ENCODE results near the gene PRKD1. TPM values are rescaled to one million over a fixed set of nuclear protein-coding genes. Genes with fewer than 3 reads are reported as not detected.

Gene PRKD1
- total RNA-seq, 1 experiment from 2014 or later: not detected

GRCh38 chr14:29755311-29756018 is 172.2 kb downstream of the PRKD1 start:
- no peaks in the 10 kb centered on the region for H3K9me2 ChIP-seq (ENCODE audit: insufficient read depth)
- H3K4me1 ChIP-seq (ENCODE audit: control insufficient read depth in 1 of 2, insufficient read depth in 2 of 2, low read length in 2 of 2): no peaks in the 10 kb centered on the region
- H4K20me1 ChIP-seq (ENCODE audit: insufficient read depth): no peaks in the 10 kb centered on the region
- no peak overlapping the region for H2AFZ ChIP-seq (ENCODE audit: low read depth, low read length, poor library complexity, severe bottlenecking)
- H3K79me2 ChIP-seq (ENCODE audit: insufficient read depth, low read length): no peaks in the 10 kb centered on the region
- H3K27me3 ChIP-seq (ENCODE audit: insufficient read depth, low read length): no peaks in the 10 kb centered on the region
- POLR2A ChIA-PET: no interaction called here
- TF ChIP-seq ATF3 (IDR thresholded peaks at IDR 0.05) (no peak), SP1 (IDR thresholded peaks at IDR 0.05; ENCODE audit: low read depth) (no peak), ZBTB33 (IDR thresholded peaks at IDR 0.05; ENCODE audit: extremely low read depth, insufficient replicate concordance, low read length) (no peak), JUND (IDR thresholded peaks at IDR 0.05) (no peak), EGR1 (IDR thresholded peaks at IDR 0.05; ENCODE audit: low read depth) (no peak), POLR2A (IDR thresholded peaks at IDR 0.05; ENCODE audit: borderline replicate concordance, extremely low read depth, insufficient read depth, insufficient read length) (no peak), CTCF (IDR thresholded peaks at IDR 0.05 in 2 of 3, conservative IDR thresholded peaks at IDR 0.05 in 1 of 3; ENCODE audit: borderline replicate concordance in 1 of 3, insufficient read depth in 1 of 3, low read depth in 2 of 3, low read length in 2 of 3) (no peak), SRF (IDR thresholded peaks at IDR 0.05; ENCODE audit: low read depth) (no peak)
- DNase-seq (ENCODE audit: low read depth, low spot score): no peak
- intact Hi-C loops (cut with micrococcal nuclease): no loop called here
- H3K9ac ChIP-seq (ENCODE audit: low read length): no peak overlapping the region
- RAD21 ChIA-PET (ENCODE audit: low non-redundant PET in 1 of 2, low total read pairs in 2 of 2, uncharacterized antibody in 2 of 2, unreplicated experiment in 2 of 2): no interaction called here
- H3K27ac ChIP-seq (ENCODE audit: low read depth, low read length): no peak overlapping the region
- H3K9me3 ChIP-seq (ENCODE audit: control insufficient read depth in 1 of 2, insufficient read depth in 1 of 2, low read depth in 1 of 2, low read length in 2 of 2): peaks cover 11 to 25% of the 10 kb centered on the region in 2 experiments; a peak in 3 of 4 replicates
- CTCF ChIA-PET: no interaction called here
- no peak for ATAC-seq
- no peak overlapping the region for H3K4me2 ChIP-seq (ENCODE audit: low read length)
- no TSS peak for BruUV-seq (replicated peaks)
- H3K4me3 ChIP-seq (replicated peaks in 1 of 2; ENCODE audit: low read depth in 1 of 2, low read length in 2 of 2): no peak overlapping the region
- no peaks in the 10 kb centered on the region for H3K36me3 ChIP-seq (ENCODE audit: control insufficient read depth in 1 of 2, insufficient read depth in 2 of 2, low read length in 2 of 2)

Data from HCT116 (cell line).